ENCODE data around the gene SLC33A1.

SLC33A1 gene

DNA sequence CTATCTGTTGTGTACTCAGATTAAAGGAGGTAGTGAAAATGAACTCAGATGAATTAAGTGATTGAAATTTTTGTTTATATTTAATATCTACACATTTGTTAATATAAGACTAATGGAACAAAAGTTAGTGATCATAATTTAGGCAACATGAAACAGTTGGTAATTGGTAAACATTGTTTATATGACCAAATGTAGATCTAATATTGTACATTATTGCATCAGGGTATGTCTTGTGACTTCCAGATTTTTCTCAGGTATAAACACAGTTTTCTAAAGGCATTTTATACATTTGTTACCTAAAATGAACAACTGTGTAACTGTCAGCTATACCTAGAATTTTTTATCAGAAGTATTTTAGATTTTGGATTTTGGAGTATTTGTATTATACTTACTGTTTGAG is 31.1 kb upstream of the SLC33A1 start:
- TF ChIP-seq, protein P1, sequence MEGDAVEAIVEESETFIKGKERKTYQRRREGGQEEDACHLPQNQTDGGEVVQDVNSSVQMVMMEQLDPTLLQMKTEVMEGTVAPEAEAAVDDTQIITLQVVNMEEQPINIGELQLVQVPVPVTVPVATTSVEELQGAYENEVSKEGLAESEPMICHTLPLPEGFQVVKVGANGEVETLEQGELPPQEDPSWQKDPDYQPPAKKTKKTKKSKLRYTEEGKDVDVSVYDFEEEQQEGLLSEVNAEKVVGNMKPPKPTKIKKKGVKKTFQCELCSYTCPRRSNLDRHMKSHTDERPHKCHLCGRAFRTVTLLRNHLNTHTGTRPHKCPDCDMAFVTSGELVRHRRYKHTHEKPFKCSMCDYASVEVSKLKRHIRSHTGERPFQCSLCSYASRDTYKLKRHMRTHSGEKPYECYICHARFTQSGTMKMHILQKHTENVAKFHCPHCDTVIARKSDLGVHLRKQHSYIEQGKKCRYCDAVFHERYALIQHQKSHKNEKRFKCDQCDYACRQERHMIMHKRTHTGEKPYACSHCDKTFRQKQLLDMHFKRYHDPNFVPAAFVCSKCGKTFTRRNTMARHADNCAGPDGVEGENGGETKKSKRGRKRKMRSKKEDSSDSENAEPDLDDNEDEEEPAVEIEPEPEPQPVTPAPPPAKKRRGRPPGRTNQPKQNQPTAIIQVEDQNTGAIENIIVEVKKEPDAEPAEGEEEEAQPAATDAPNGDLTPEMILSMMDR (conservative IDR thresholded peaks at IDR 0.05) = no peak
- no peak overlapping the region for H3K27ac ChIP-seq

DNA sequence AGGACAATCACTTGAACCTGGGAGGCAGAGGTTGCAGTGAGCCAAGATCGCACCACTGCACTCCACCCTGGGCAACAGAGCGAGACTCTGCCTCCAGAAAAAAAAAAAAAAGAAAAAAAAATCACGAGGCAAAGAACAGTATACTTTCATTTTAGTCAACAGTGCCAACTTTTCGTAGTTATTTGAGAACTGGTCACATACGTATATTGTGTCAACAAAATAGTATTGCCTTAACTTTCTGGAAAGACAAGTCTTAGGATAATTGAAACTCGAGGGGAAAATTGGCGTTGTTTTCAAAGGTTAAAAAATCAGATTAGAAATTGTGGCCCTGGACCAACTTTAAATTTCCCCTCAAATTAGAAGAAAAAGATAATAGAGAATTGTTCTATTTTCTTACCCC is 30.1 kb upstream of the SLC33A1 start:
- no peak overlapping the region for H3K27ac ChIP-seq
- TF ChIP-seq, protein P1 (conservative IDR thresholded peaks at IDR 0.05) = no peak

DNA sequence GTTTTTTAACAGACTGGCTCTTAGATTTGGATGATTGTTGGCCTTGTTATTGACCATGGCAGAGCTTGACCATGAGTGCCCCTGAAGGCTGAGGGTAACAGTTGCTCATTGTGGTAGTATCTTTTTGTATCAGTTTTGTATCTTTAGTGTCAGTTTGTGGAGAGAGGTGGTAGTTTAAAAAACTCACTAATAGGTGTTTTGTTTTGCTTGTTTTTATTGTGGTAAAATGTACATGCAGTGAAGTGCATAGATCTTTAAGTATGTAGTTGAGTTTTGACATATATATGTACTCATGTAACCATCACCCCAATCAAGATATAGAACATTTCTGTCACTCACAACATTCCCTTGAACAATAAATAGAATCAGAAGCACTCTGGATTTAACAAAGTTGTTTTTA is 26.1 kb upstream of the SLC33A1 start:
- H3K27ac ChIP-seq = no peak overlapping the region
- TF ChIP-seq, protein P1 (conservative IDR thresholded peaks at IDR 0.05) = no peak

DNA sequence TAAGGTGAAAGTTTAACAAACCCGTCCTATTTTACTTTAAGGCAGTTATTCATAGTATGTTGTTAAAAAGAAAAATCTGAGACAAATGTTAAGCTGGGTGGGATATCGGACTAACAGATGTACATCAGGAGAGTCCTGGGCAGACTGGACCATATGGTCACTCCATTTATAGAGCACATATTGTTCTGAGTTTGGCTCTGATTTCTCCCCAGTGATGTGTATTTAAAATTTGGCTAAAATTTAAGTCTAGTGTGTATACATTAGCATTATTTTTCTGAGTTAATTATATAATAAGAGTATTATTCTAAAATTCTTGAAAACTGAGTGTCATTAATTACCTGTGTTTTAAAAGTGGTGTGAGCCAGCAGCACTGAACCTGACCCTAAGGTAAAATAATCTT is 22.3 kb upstream of the SLC33A1 start:
- TF ChIP-seq, protein P1 (conservative IDR thresholded peaks at IDR 0.05) = no peak
- no peak overlapping the region for H3K27ac ChIP-seq

DNA sequence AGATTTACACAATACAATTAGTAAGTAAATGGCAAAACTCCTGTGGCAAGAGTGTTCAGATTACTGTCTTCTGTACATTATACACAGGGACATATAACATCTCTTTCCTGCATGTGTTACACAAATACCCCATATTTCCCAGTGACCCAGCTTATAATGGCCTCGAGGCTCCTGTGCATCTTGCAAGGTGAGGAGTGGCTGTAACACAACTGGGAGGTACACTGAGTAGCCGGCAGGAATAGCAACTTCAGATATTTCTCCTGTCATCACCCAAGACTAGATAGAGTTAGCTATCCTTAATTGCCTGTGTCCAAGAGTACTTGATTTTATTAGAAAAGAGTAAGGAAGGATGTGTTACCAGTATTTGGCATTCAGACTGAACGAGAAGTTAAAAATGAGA is 21.8 kb upstream of the SLC33A1 start:
- TF ChIP-seq, protein P1 (conservative IDR thresholded peaks at IDR 0.05) = no peak
- no peak overlapping the region for H3K27ac ChIP-seq

DNA sequence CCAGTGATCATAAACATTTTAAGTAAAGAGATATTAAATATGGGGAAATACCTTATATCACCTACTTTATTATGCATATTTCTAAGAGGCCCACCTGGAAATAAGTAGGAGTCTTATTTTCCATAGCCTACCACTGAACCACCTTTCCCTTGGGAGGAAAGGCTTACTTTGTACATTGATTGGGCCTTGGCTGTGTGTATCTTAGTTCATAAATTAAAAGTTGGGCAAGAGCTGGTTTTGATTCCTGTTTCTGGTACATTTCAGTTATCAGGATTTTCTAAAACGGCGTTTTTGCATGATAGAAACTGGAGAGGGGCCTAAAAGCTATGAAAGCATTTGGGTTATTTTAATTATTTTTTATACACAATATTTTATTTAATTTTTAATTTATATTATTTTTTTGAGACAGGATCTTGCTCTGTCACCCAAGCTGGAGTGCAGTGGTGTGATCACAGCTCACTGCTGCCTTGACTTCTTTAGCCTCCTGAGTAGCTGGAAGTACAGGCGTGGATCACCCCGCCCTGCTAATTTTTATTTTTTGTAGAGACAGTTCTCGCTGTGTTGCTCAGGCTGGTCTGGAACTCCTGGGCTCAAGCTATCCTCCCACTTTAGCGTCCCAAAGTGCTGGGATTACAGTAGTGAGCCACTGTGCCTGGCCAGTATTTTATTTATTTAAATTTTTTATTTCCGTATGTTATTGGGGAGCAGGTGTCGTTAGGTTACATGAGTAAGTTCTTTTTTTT is 18.8 kb upstream of the SLC33A1 start:
- TF ChIP-seq, protein P1 (conservative IDR thresholded peaks at IDR 0.05) = no peak
- no peak overlapping the region for H3K27ac ChIP-seq

DNA sequence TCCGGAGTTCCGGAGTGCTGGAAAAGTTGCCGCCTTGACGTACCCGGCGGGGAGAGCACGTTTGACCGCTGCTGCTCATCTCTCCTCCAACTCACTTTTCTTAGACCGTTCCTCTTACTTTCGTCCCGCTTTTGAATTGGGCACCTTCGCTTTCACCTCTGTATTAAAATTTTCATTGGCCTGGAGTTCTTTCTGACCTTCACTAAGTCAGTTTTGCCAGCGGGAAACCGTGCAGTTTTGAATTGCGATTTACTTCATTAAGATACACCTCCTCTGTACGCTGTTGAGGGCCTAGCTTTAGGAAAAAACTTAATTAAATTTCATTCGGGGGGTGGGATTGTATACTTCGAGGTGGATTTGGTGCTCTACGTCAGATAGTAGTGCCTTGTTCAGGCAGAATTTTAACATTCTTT is 17.5 kb upstream of the SLC33A1 start:
- TF ChIP-seq, protein P1 (conservative IDR thresholded peaks at IDR 0.05) = no peak
- peak overlapping the region; percentile 95 for H3K27ac ChIP-seq
